ENCODE data around the gene FICD. TPM values are rescaled to one million over a fixed set of nuclear protein-coding genes. Genes with fewer than 3 reads are reported as not detected.
A peak's percentile ranks its signal among the peaks of the same experiment; 100 is the strongest.

The FICD gene
- polyA plus RNA-seq, 1 donor from 2014 or later, result 1.5 TPM

GRCh38 chr12:108511633-108512540, 3.2 kb upstream of the FICD start:
- H3K79me2 ChIP-seq (replicated peaks; ENCODE audit: insufficient read depth, low read length), result peaks cover 10% of the 10 kb centered on the region
- H3F3A ChIP-seq (ENCODE audit: insufficient read depth, low read length, poor library complexity, severe bottlenecking), result no peaks in the 10 kb centered on the region
- H3K4me3 ChIP-seq (ENCODE audit: low read length), result no peak overlapping the region
- no peak overlapping the region for H3K4me2 ChIP-seq (ENCODE audit: low read length)
- no peak overlapping the region for H2AFZ ChIP-seq (ENCODE audit: low read depth, low read length)
- TF ChIP-seq EZH2 (IDR thresholded peaks at IDR 0.05; ENCODE audit: borderline replicate concordance, insufficient read depth, low read length, poor library complexity, severe bottlenecking) (no peak), SMC3 (conservative IDR thresholded peaks at IDR 0.05; ENCODE audit: poor library complexity) (peak; percentile 98), CTCF (IDR thresholded peaks at IDR 0.05; ENCODE audit: poor library complexity, severe bottlenecking) (peak; percentile 94), EP300 (conservative IDR thresholded peaks at IDR 0.05; ENCODE audit: poor library complexity, severe bottlenecking) (peak; percentile 22), RAD21 (conservative IDR thresholded peaks at IDR 0.05) (peak; percentile 95)
- H3K27me3 ChIP-seq (ENCODE audit: insufficient read depth, low read depth, low read length), result no peaks in the 10 kb centered on the region
- H3K9ac ChIP-seq (ENCODE audit: low read length), result no peak overlapping the region
- no peaks in the 10 kb centered on the region for H3K9me3 ChIP-seq (ENCODE audit: low read length)
- no peaks in the 10 kb centered on the region for H3K9me2 ChIP-seq (ENCODE audit: insufficient read depth, low read length)
- H3K27ac ChIP-seq (ENCODE audit: low read length), result no peak overlapping the region
- H3K36me3 ChIP-seq (ENCODE audit: insufficient read depth, low read length), result no peaks in the 10 kb centered on the region
- H4K20me1 ChIP-seq (ENCODE audit: insufficient read depth), result no peaks in the 10 kb centered on the region

GRCh38 chr12:108514468-108514972, 557 bp upstream of the FICD start:
- Histone ChIP-seq H3K9me3 (ENCODE audit: low read length) (no peaks in the 10 kb centered on the region), H3K27me3 (ENCODE audit: insufficient read depth, low read depth, low read length) (no peaks in the 10 kb centered on the region), H3K4me2 (ENCODE audit: low read length) (peak overlapping the region; percentile 30), H3K4me3 (ENCODE audit: low read length) (peak overlapping the region; percentile 91), H4K20me1 (ENCODE audit: insufficient read depth) (no peaks in the 10 kb centered on the region), H3K9ac (ENCODE audit: low read length) (peak overlapping the region; percentile 50), H3K27ac (ENCODE audit: low read length) (peak overlapping the region; percentile 3), H3K36me3 (ENCODE audit: insufficient read depth, low read length) (no peaks in the 10 kb centered on the region), H3K9me2 (ENCODE audit: insufficient read depth, low read length) (no peaks in the 10 kb centered on the region), H3F3A (ENCODE audit: insufficient read depth, low read length, poor library complexity, severe bottlenecking) (no peaks in the 10 kb centered on the region), H2AFZ (ENCODE audit: low read depth, low read length) (peak overlapping the region; percentile 5), H3K79me2 (replicated peaks; ENCODE audit: insufficient read depth, low read length) (peaks cover 10% of the 10 kb centered on the region)
- TF ChIP-seq RAD21 (conservative IDR thresholded peaks at IDR 0.05) (no peak), CTCF (IDR thresholded peaks at IDR 0.05; ENCODE audit: poor library complexity, severe bottlenecking) (no peak), POLR2AphosphoS5 (IDR thresholded peaks at IDR 0.05) (no peak), SMC3 (conservative IDR thresholded peaks at IDR 0.05; ENCODE audit: poor library complexity) (no peak), EP300 (conservative IDR thresholded peaks at IDR 0.05; ENCODE audit: poor library complexity, severe bottlenecking) (no peak), EZH2 (IDR thresholded peaks at IDR 0.05; ENCODE audit: borderline replicate concordance, insufficient read depth, low read length, poor library complexity, severe bottlenecking) (no peak), MXI1 (conservative IDR thresholded peaks at IDR 0.05; ENCODE audit: poor library complexity, severe bottlenecking) (peak; percentile 41), TAF1 (IDR thresholded peaks at IDR 0.05; ENCODE audit: low read depth) (no peak)
- TF ChIP-seq, protein P1, sequence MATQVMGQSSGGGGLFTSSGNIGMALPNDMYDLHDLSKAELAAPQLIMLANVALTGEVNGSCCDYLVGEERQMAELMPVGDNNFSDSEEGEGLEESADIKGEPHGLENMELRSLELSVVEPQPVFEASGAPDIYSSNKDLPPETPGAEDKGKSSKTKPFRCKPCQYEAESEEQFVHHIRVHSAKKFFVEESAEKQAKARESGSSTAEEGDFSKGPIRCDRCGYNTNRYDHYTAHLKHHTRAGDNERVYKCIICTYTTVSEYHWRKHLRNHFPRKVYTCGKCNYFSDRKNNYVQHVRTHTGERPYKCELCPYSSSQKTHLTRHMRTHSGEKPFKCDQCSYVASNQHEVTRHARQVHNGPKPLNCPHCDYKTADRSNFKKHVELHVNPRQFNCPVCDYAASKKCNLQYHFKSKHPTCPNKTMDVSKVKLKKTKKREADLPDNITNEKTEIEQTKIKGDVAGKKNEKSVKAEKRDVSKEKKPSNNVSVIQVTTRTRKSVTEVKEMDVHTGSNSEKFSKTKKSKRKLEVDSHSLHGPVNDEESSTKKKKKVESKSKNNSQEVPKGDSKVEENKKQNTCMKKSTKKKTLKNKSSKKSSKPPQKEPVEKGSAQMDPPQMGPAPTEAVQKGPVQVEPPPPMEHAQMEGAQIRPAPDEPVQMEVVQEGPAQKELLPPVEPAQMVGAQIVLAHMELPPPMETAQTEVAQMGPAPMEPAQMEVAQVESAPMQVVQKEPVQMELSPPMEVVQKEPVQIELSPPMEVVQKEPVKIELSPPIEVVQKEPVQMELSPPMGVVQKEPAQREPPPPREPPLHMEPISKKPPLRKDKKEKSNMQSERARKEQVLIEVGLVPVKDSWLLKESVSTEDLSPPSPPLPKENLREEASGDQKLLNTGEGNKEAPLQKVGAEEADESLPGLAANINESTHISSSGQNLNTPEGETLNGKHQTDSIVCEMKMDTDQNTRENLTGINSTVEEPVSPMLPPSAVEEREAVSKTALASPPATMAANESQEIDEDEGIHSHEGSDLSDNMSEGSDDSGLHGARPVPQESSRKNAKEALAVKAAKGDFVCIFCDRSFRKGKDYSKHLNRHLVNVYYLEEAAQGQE (IDR thresholded peaks at IDR 0.05; ENCODE audit: borderline replicate concordance), result peak; percentile 26

Measured in neural cell (in vitro differentiated cells).